ENCODE data around the gene IRF2BP1. TPM values are rescaled to one million over a fixed set of nuclear protein-coding genes. Genes with fewer than 3 reads are reported as not detected.

Gene IRF2BP1
- total RNA-seq, 1 donor from 2014 or later: 29.4 TPM

- H3K9me3 Mint-ChIP-seq (ENCODE audit: unreplicated experiment): no peaks in the 10 kb centered on the region
- H3K4me3 Mint-ChIP-seq (ENCODE audit: unreplicated experiment): no peak overlapping the region
- H3K36me3 Mint-ChIP-seq (ENCODE audit: unreplicated experiment): peaks cover 40% of the 10 kb centered on the region
- DNase-seq (ENCODE audit: extremely low spot score, unreplicated experiment): no peak
- H3K27me3 Mint-ChIP-seq (ENCODE audit: unreplicated experiment): no peaks in the 10 kb centered on the region
- peak; percentile 21 for TF ChIP-seq CTCF (IDR thresholded peaks at IDR 0.05)
- H3K27ac Mint-ChIP-seq (ENCODE audit: unreplicated experiment): no peak overlapping the region
- H3K4me1 Mint-ChIP-seq (ENCODE audit: unreplicated experiment): no peaks in the 10 kb centered on the region
Measured at GRCh38 chr19:45848922-45849321, 37.0 kb downstream of the IRF2BP1 start.

- Mint-ChIP-seq H3K9me3 (ENCODE audit: unreplicated experiment) (no peaks in the 10 kb centered on the region), H3K4me1 (ENCODE audit: unreplicated experiment) (no peaks in the 10 kb centered on the region), H3K27ac (ENCODE audit: unreplicated experiment) (no peak overlapping the region), H3K36me3 (ENCODE audit: unreplicated experiment) (peaks cover 47% of the 10 kb centered on the region), H3K4me3 (ENCODE audit: unreplicated experiment) (no peak overlapping the region), H3K27me3 (ENCODE audit: unreplicated experiment) (no peaks in the 10 kb centered on the region)
- TF ChIP-seq CTCF (IDR thresholded peaks at IDR 0.05): no peak
- no peak for DNase-seq (ENCODE audit: extremely low spot score, unreplicated experiment)
Measured at GRCh38 chr19:45847663-45848062, 38.3 kb downstream of the IRF2BP1 start.

GRCh38 chr19:45842198-45842597 is 43.7 kb downstream of the IRF2BP1 start:
- Mint-ChIP-seq H3K4me1 (ENCODE audit: unreplicated experiment) (no peaks in the 10 kb centered on the region), H3K36me3 (ENCODE audit: unreplicated experiment) (peaks cover 66% of the 10 kb centered on the region), H3K27ac (ENCODE audit: unreplicated experiment) (no peak overlapping the region), H3K27me3 (ENCODE audit: unreplicated experiment) (no peaks in the 10 kb centered on the region), H3K9me3 (ENCODE audit: unreplicated experiment) (no peaks in the 10 kb centered on the region), H3K4me3 (ENCODE audit: unreplicated experiment) (no peak overlapping the region)
- no peak for TF ChIP-seq CTCF (IDR thresholded peaks at IDR 0.05)
- no peak for DNase-seq (ENCODE audit: extremely low spot score, unreplicated experiment)

- DNase-seq (ENCODE audit: extremely low spot score, unreplicated experiment): no peak
- Mint-ChIP-seq H3K36me3 (ENCODE audit: unreplicated experiment) (peaks cover 60% of the 10 kb centered on the region), H3K27me3 (ENCODE audit: unreplicated experiment) (no peaks in the 10 kb centered on the region), H3K27ac (ENCODE audit: unreplicated experiment) (no peak overlapping the region), H3K9me3 (ENCODE audit: unreplicated experiment) (no peaks in the 10 kb centered on the region), H3K4me1 (ENCODE audit: unreplicated experiment) (no peaks in the 10 kb centered on the region), H3K4me3 (ENCODE audit: unreplicated experiment) (no peak overlapping the region)
- no peak for TF ChIP-seq CTCF (IDR thresholded peaks at IDR 0.05)
Measured at GRCh38 chr19:45834970-45835369, 51.0 kb downstream of the IRF2BP1 start.

Other genes with a start within 250 kb of the IRF2BP1 start
- 27.1 and 28.6 TPM in 2 replicates for gene EML2, start 246.7 kb downstream of the IRF2BP1 start, total RNA-seq
- 0.81 and 1.3 TPM in 2 replicates for gene GIPR, start 217.9 kb downstream of the IRF2BP1 start, total RNA-seq
- 366 and 397 TPM in 2 replicates for gene SNRPD2, start 194.2 kb downstream of the IRF2BP1 start, total RNA-seq
- gene QPCTL, start 193.5 kb downstream of the IRF2BP1 start, total RNA-seq: 14.0 TPM in 2 replicates
- 16.0 and 18.3 TPM in 2 replicates for gene FBXO46, start 155.2 kb downstream of the IRF2BP1 start, total RNA-seq
- not detected in 2 replicates for gene MEIOSIN, start 152.7 kb downstream of the IRF2BP1 start, total RNA-seq
- 34.2 and 35.4 TPM in 2 replicates for gene SIX5, start 116.9 kb downstream of the IRF2BP1 start, total RNA-seq
- 76.6 and 86.9 TPM in 2 replicates for gene DMPK, start 103.7 kb downstream of the IRF2BP1 start, total RNA-seq
- 79.2 and 91.0 TPM in 2 replicates for gene DMWD, start 93.3 kb downstream of the IRF2BP1 start, total RNA-seq
- gene RSPH6A, start 70.8 kb downstream of the IRF2BP1 start, total RNA-seq: 0.30 and 0.42 TPM in 2 replicates
- gene SYMPK, start 23.0 kb downstream of the IRF2BP1 start, total RNA-seq: 67.2 and 72.1 TPM in 2 replicates
- not detected in 2 replicates for gene FOXA3, start 21.8 kb downstream of the IRF2BP1 start, total RNA-seq
- gene MYPOP, start 16.5 kb upstream of the IRF2BP1 start, total RNA-seq: 9.9 and 10.4 TPM in 2 replicates
- gene NANOS2, start 28.6 kb upstream of the IRF2BP1 start, total RNA-seq: not detected in 2 replicates
- not detected in 2 replicates for gene NOVA2, start 87.7 kb upstream of the IRF2BP1 start, total RNA-seq
- gene CCDC61, start 109.3 kb upstream of the IRF2BP1 start, total RNA-seq: 12.4 and 13.8 TPM in 2 replicates
- gene PGLYRP1, start 136.9 kb upstream of the IRF2BP1 start, total RNA-seq: not detected in 2 replicates
- gene IGFL4, start 154.9 kb upstream of the IRF2BP1 start, total RNA-seq: not detected in 2 replicates
- gene IGFL3, start 238.5 kb upstream of the IRF2BP1 start, total RNA-seq: not detected in 2 replicates

Measured in osteocyte (in vitro differentiated cells).